ENCODE measurements around the gene CCDC61.

GRCh38 chr19:45969676-45970075 is 25.6 kb upstream of the CCDC61 start:
- TF ChIP-seq POLR2A (IDR thresholded peaks at IDR 0.05; ENCODE audit: low read depth, low read length) (no peak), POLR2AphosphoS5 (IDR thresholded peaks at IDR 0.05; ENCODE audit: low read depth, low read length) (no peak), POU2F2 (IDR thresholded peaks at IDR 0.05; ENCODE audit: low read depth, low read length) (no peak)

All from GM12891 (cell line).